Measurements from ENCODE around the gene ZNF48.

The ZNF48 gene

DNA sequence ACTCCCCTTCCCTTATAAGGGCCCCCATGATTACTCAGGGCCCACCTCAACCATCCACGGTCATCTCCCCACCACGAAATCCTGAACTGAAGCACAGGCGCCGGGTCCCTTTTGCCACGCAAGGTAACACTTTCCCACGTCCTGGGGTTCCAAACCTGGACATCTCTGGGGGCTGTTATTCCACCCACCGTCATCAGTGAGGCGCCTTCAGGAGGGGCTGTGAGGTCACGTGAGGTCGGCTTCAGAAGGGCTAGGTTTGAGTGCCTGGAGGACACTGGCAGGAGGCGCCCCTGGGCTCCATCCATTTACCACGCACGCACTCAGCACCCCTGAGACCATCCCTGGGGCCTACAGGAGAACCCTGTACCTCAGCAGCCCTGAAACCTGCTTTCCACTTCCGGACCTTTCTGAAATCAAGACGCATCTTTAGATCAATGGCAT is 44.2 kb upstream of the ZNF48 start:
- no peak for ATAC-seq

DNA sequence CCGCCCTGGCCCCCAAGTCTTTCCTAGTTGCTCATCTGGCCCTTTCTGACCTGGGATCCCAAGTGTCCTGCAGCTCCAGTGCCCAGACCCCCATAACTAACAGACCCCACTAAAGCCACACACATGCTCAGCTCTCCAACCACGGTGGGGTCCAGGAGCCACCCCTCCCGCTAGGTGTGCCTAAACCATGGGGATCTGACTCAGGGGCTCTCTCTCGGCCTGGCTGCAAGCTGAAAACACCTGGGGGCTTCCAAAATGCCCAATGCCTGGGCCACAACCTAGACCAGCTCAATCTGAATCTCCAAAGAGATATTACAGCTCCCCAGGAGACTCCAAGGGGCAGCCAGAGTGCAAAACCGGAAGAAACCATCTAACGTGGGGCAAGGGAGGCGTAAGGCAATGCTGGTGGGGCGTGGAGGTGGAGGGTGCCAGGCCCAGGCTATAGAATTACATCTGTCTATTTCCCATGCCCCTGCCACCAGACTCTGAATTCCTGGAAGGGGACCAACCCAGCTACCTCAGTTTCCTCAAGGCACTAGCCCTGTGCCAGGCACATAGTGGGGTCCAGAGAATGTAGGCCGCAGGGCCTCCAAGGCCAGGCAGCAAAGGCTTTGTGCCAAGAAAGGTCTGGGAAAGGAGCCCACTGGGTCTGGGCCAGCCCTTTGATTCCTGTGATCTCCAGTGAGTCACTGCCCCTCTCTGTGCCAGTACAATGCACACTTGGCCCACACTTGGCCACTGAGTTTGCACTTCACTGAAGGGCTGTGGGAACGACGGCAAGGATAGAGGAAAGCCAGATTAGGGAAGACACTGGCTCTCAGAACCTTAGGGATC is 43.4 kb upstream of the ZNF48 start:
- ATAC-seq, result peak; percentile 36
- TF ChIP-seq, protein P1, sequence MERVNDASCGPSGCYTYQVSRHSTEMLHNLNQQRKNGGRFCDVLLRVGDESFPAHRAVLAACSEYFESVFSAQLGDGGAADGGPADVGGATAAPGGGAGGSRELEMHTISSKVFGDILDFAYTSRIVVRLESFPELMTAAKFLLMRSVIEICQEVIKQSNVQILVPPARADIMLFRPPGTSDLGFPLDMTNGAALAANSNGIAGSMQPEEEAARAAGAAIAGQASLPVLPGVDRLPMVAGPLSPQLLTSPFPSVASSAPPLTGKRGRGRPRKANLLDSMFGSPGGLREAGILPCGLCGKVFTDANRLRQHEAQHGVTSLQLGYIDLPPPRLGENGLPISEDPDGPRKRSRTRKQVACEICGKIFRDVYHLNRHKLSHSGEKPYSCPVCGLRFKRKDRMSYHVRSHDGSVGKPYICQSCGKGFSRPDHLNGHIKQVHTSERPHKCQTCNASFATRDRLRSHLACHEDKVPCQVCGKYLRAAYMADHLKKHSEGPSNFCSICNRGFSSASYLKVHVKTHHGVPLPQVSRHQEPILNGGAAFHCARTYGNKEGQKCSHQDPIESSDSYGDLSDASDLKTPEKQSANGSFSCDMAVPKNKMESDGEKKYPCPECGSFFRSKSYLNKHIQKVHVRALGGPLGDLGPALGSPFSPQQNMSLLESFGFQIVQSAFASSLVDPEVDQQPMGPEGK (CRISPR knock-in tag; IDR thresholded peaks at IDR 0.05; ENCODE audit: borderline replicate concordance), result no peak
- no peak for TF ChIP-seq ZNF70 (CRISPR knock-in tag; IDR thresholded peaks at IDR 0.05)
- no peak for TF ChIP-seq ISL1 (CRISPR knock-in tag; IDR thresholded peaks at IDR 0.05)
- TF ChIP-seq, protein P2, sequence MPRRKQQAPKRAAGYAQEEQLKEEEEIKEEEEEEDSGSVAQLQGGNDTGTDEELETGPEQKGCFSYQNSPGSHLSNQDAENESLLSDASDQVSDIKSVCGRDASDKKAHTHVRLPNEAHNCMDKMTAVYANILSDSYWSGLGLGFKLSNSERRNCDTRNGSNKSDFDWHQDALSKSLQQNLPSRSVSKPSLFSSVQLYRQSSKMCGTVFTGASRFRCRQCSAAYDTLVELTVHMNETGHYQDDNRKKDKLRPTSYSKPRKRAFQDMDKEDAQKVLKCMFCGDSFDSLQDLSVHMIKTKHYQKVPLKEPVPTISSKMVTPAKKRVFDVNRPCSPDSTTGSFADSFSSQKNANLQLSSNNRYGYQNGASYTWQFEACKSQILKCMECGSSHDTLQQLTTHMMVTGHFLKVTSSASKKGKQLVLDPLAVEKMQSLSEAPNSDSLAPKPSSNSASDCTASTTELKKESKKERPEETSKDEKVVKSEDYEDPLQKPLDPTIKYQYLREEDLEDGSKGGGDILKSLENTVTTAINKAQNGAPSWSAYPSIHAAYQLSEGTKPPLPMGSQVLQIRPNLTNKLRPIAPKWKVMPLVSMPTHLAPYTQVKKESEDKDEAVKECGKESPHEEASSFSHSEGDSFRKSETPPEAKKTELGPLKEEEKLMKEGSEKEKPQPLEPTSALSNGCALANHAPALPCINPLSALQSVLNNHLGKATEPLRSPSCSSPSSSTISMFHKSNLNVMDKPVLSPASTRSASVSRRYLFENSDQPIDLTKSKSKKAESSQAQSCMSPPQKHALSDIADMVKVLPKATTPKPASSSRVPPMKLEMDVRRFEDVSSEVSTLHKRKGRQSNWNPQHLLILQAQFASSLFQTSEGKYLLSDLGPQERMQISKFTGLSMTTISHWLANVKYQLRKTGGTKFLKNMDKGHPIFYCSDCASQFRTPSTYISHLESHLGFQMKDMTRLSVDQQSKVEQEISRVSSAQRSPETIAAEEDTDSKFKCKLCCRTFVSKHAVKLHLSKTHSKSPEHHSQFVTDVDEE (CRISPR knock-in tag; IDR thresholded peaks at IDR 0.05), result no peak
- TF ChIP-seq TCF4 (CRISPR knock-in tag; IDR thresholded peaks at IDR 0.05; ENCODE audit: borderline replicate concordance), result no peak
- no peak for TF ChIP-seq PPARA (CRISPR knock-in tag; IDR thresholded peaks at IDR 0.05; ENCODE audit: borderline replicate concordance)
- no peak for TF ChIP-seq ESRRG (CRISPR knock-in tag; IDR thresholded peaks at IDR 0.05)
- TF ChIP-seq RARB (CRISPR knock-in tag; IDR thresholded peaks at IDR 0.05), result no peak
- no peak for TF ChIP-seq BACH2 (CRISPR knock-in tag; IDR thresholded peaks at IDR 0.05; ENCODE audit: borderline replicate concordance)
- TF ChIP-seq ARNTL (CRISPR knock-in tag; IDR thresholded peaks at IDR 0.05; ENCODE audit: borderline replicate concordance, low read depth), result no peak
- TF ChIP-seq ZNF8 (CRISPR knock-in tag; IDR thresholded peaks at IDR 0.05), result no peak
- no peak for TF ChIP-seq CSDC2 (CRISPR knock-in tag; IDR thresholded peaks at IDR 0.05)

More for the DNA sequence above, 44.2 kb upstream of the ZNF48 start:
- TF ChIP-seq BACH2 (CRISPR knock-in tag; IDR thresholded peaks at IDR 0.05; ENCODE audit: borderline replicate concordance) (no peak), PPARA (CRISPR knock-in tag; IDR thresholded peaks at IDR 0.05; ENCODE audit: borderline replicate concordance) (no peak), RARB (CRISPR knock-in tag; IDR thresholded peaks at IDR 0.05) (no peak), ESRRG (CRISPR knock-in tag; IDR thresholded peaks at IDR 0.05) (no peak), ARNTL (CRISPR knock-in tag; IDR thresholded peaks at IDR 0.05; ENCODE audit: borderline replicate concordance, low read depth) (no peak), OSR1 (CRISPR knock-in tag; IDR thresholded peaks at IDR 0.05) (no peak), ZNF70 (CRISPR knock-in tag; IDR thresholded peaks at IDR 0.05) (no peak), ZNF8 (CRISPR knock-in tag; IDR thresholded peaks at IDR 0.05) (no peak), ZC3H10 (CRISPR knock-in tag; IDR thresholded peaks at IDR 0.05) (no peak), SNAI2 (CRISPR knock-in tag; IDR thresholded peaks at IDR 0.05) (no peak), GLIS3 (CRISPR knock-in tag; IDR thresholded peaks at IDR 0.05) (no peak), ZFP3 (CRISPR knock-in tag; IDR thresholded peaks at IDR 0.05) (no peak), TCF4 (CRISPR knock-in tag; IDR thresholded peaks at IDR 0.05; ENCODE audit: borderline replicate concordance) (no peak), ZNF565 (CRISPR knock-in tag; conservative IDR thresholded peaks at IDR 0.05; ENCODE audit: low read depth) (no peak), TOX (CRISPR knock-in tag; IDR thresholded peaks at IDR 0.05; ENCODE audit: borderline replicate concordance) (no peak)
- TF ChIP-seq, protein P3, sequence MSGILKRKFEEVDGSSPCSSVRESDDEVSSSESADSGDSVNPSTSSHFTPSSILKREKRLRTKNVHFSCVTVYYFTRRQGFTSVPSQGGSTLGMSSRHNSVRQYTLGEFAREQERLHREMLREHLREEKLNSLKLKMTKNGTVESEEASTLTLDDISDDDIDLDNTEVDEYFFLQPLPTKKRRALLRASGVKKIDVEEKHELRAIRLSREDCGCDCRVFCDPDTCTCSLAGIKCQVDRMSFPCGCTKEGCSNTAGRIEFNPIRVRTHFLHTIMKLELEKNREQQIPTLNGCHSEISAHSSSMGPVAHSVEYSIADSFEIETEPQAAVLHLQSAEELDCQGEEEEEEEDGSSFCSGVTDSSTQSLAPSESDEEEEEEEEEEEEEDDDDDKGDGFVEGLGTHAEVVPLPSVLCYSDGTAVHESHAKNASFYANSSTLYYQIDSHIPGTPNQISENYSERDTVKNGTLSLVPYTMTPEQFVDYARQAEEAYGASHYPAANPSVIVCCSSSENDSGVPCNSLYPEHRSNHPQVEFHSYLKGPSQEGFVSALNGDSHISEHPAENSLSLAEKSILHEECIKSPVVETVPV (CRISPR knock-in tag; IDR thresholded peaks at IDR 0.05), result no peak
- TF ChIP-seq, protein P2 (CRISPR knock-in tag; IDR thresholded peaks at IDR 0.05), result no peak
- TF ChIP-seq, protein P1 (CRISPR knock-in tag; IDR thresholded peaks at IDR 0.05; ENCODE audit: borderline replicate concordance), result no peak
- TF ChIP-seq, protein P4, sequence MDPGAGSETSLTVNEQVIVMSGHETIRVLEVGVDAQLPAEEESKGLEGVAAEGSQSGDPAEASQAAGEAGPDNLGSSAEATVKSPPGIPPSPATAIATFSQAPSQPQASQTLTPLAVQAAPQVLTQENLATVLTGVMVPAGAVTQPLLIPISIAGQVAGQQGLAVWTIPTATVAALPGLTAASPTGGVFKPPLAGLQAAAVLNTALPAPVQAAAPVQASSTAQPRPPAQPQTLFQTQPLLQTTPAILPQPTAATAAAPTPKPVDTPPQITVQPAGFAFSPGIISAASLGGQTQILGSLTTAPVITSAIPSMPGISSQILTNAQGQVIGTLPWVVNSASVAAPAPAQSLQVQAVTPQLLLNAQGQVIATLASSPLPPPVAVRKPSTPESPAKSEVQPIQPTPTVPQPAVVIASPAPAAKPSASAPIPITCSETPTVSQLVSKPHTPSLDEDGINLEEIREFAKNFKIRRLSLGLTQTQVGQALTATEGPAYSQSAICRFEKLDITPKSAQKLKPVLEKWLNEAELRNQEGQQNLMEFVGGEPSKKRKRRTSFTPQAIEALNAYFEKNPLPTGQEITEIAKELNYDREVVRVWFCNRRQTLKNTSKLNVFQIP (CRISPR knock-in tag; IDR thresholded peaks at IDR 0.05; ENCODE audit: borderline replicate concordance, low read depth), result no peak
- TF ChIP-seq, protein P5, sequence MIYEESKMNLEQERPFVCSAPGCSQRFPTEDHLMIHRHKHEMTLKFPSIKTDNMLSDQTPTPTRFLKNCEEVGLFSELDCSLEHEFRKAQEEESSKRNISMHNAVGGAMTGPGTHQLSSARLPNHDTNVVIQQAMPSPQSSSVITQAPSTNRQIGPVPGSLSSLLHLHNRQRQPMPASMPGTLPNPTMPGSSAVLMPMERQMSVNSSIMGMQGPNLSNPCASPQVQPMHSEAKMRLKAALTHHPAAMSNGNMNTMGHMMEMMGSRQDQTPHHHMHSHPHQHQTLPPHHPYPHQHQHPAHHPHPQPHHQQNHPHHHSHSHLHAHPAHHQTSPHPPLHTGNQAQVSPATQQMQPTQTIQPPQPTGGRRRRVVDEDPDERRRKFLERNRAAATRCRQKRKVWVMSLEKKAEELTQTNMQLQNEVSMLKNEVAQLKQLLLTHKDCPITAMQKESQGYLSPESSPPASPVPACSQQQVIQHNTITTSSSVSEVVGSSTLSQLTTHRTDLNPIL (CRISPR knock-in tag; IDR thresholded peaks at IDR 0.05; ENCODE audit: low read depth), result no peak

Measured in SK-N-SH treated with all-trans-retinoic acid at 6 μM for 48 hours (cell line).